ENCODE data around the gene DESI1. TPM values are rescaled to one million over a fixed set of nuclear protein-coding genes. Genes with fewer than 3 reads are reported as not detected.

Gene DESI1
- total and polyA plus RNA-seq, 2 of the 13 experiments (the other 11 are each of a cell fraction or from before 2014, with no cell fraction given), result 21.6 to 29.2 TPM

DNA sequence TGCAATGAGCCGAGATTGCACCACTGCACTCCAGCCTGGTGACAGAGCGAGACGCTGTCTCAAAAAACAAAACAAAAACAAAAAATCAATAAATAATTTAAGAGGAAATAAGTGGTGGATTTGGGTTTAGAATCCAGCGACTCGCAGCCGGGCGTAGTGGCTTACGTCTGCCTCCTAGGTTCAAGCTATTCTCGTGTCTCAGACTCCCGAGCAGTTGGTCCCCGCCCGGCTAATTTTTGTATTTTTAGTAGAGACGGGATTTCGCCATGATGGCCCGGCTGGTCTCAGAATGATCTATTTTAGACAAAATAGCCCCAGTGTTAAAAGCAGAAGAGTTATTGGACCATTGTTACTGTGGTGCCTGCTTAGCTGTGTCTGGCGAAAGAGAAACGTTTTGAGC lies 38.0 kb upstream of the DESI1 start:
- Histone ChIP-seq H3K4me1 (ENCODE audit: insufficient read depth, low read length) (peaks cover 13% of the 10 kb centered on the region), H2AFZ (ENCODE audit: low read length) (no peak overlapping the region), H3K27ac (ENCODE audit: extremely low read length, insufficient read depth, low read length) (no peak overlapping the region), H3K79me2 (ENCODE audit: insufficient read depth, low read length) (no peaks in the 10 kb centered on the region), H3K36me3 (replicated peaks in 1 of 2; ENCODE audit: control insufficient read depth in 1 of 2, insufficient read depth in 2 of 2, low read length in 2 of 2) (peaks cover 47 to 86% of the 10 kb centered on the region in 2 experiments), H3K4me2 (ENCODE audit: low read depth, low read length) (no peak overlapping the region), H3K4me3 (replicated peaks in 1 of 3; ENCODE audit: insufficient read depth in 1 of 3, low read depth in 2 of 3, low read length in 3 of 3) (no peak overlapping the region), H3K9ac (ENCODE audit: insufficient read depth, low read depth, low read length) (no peak overlapping the region), H4K20me1 (ENCODE audit: insufficient read depth, low read length) (no peaks in the 10 kb centered on the region), H3K9me3 (ENCODE audit: low read length) (no peaks in the 10 kb centered on the region), H3K27me3 (ENCODE audit: control insufficient read depth in 1 of 2, insufficient read depth in 2 of 2, low read length in 2 of 2) (no peaks in the 10 kb centered on the region)
- POLR2A ChIA-PET, result no interaction called here
- no TSS peak for BruUV-seq (replicated peaks)
- CTCF ChIA-PET (ENCODE audit: low intra/inter-chr PET ratio, low total read pairs), result no interaction called here
- intact Hi-C loops (cut with micrococcal nuclease; ENCODE audit: unreplicated experiment), result no loop called here
- in situ Hi-C loops (cut with HindIII; ENCODE audit: extremely low pct_ligation_motif_present, low pct_unique_long_range_greater_than_20kb), result no loop called here
- no peak for ATAC-seq
- TF ChIP-seq KDM2A (CRISPR knock-in tag; IDR thresholded peaks at IDR 0.05; ENCODE audit: borderline replicate concordance, low read depth), result no peak
- no peak for TF ChIP-seq ATF7 (IDR thresholded peaks at IDR 0.05)
- TF ChIP-seq ATF7 (CRISPR knock-in tag; IDR thresholded peaks at IDR 0.05), result no peak
- no peak for TF ChIP-seq DNMT3B (CRISPR knock-in tag; conservative IDR thresholded peaks at IDR 0.05)
- no peak for TF ChIP-seq ZKSCAN8 (CRISPR knock-in tag; IDR thresholded peaks at IDR 0.05; ENCODE audit: borderline replicate concordance)
- TF ChIP-seq, protein P1, sequence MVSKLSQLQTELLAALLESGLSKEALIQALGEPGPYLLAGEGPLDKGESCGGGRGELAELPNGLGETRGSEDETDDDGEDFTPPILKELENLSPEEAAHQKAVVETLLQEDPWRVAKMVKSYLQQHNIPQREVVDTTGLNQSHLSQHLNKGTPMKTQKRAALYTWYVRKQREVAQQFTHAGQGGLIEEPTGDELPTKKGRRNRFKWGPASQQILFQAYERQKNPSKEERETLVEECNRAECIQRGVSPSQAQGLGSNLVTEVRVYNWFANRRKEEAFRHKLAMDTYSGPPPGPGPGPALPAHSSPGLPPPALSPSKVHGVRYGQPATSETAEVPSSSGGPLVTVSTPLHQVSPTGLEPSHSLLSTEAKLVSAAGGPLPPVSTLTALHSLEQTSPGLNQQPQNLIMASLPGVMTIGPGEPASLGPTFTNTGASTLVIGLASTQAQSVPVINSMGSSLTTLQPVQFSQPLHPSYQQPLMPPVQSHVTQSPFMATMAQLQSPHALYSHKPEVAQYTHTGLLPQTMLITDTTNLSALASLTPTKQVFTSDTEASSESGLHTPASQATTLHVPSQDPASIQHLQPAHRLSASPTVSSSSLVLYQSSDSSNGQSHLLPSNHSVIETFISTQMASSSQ (IDR thresholded peaks at IDR 0.05; ENCODE audit: low read depth), result no peak
- TF ChIP-seq, protein P1 (CRISPR knock-in tag; IDR thresholded peaks at IDR 0.05; ENCODE audit: borderline replicate concordance), result no peak
- no peak for TF ChIP-seq TCF7L2 (IDR thresholded peaks at IDR 0.05; ENCODE audit: low read depth, low read length)
- no peak for TF ChIP-seq NFE2 (CRISPR knock-in tag; IDR thresholded peaks at IDR 0.05)
- TF ChIP-seq, protein P2, sequence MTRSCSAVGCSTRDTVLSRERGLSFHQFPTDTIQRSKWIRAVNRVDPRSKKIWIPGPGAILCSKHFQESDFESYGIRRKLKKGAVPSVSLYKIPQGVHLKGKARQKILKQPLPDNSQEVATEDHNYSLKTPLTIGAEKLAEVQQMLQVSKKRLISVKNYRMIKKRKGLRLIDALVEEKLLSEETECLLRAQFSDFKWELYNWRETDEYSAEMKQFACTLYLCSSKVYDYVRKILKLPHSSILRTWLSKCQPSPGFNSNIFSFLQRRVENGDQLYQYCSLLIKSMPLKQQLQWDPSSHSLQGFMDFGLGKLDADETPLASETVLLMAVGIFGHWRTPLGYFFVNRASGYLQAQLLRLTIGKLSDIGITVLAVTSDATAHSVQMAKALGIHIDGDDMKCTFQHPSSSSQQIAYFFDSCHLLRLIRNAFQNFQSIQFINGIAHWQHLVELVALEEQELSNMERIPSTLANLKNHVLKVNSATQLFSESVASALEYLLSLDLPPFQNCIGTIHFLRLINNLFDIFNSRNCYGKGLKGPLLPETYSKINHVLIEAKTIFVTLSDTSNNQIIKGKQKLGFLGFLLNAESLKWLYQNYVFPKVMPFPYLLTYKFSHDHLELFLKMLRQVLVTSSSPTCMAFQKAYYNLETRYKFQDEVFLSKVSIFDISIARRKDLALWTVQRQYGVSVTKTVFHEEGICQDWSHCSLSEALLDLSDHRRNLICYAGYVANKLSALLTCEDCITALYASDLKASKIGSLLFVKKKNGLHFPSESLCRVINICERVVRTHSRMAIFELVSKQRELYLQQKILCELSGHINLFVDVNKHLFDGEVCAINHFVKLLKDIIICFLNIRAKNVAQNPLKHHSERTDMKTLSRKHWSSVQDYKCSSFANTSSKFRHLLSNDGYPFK (CRISPR knock-in tag; IDR thresholded peaks at IDR 0.05; ENCODE audit: borderline replicate concordance), result no peak
- no peak for TF ChIP-seq PTBP1 (IDR thresholded peaks at IDR 0.05; ENCODE audit: low read depth, low read length, poor library complexity, severe bottlenecking)
- no peak for TF ChIP-seq ZMYM2 (CRISPR knock-in tag; IDR thresholded peaks at IDR 0.05)
- TF ChIP-seq ZNF879 (CRISPR knock-in tag; IDR thresholded peaks at IDR 0.05), result no peak
- TF ChIP-seq ZSCAN12 (CRISPR knock-in tag; IDR thresholded peaks at IDR 0.05), result no peak
- TF ChIP-seq, protein P3, sequence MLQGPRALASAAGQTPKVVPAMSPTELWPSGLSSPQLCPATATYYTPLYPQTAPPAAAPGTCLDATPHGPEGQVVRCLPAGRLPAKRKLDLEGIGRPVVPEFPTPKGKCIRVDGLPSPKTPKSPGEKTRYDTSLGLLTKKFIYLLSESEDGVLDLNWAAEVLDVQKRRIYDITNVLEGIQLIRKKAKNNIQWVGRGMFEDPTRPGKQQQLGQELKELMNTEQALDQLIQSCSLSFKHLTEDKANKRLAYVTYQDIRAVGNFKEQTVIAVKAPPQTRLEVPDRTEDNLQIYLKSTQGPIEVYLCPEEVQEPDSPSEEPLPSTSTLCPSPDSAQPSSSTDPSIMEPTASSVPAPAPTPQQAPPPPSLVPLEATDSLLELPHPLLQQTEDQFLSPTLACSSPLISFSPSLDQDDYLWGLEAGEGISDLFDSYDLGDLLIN (CRISPR knock-in tag; IDR thresholded peaks at IDR 0.05; ENCODE audit: borderline replicate concordance), result no peak
- no peak for TF ChIP-seq NR3C1 (CRISPR knock-in tag; IDR thresholded peaks at IDR 0.05)
- no peak for TF ChIP-seq ZZZ3 (CRISPR knock-in tag; IDR thresholded peaks at IDR 0.05; ENCODE audit: borderline replicate concordance)
- no peak for TF ChIP-seq FIP1L1 (IDR thresholded peaks at IDR 0.05; ENCODE audit: borderline replicate concordance, insufficient read depth, low read depth, low read length)
- no peak for TF ChIP-seq TOE1 (CRISPR knock-in tag; IDR thresholded peaks at IDR 0.05)
- 97% methylated on average over 17 of the region's 17 CpGs for whole genome bisulfite sequencing (ENCODE audit: low lambda C conversion rate)
- FAIRE-seq, result no peak
- no peak for DNase-seq (ENCODE audit: low spot score)

Measured in HepG2 (cell line).